Endodermal cell (in vitro differentiated cells): ENCODE data around the gene PHETA2. TPM values are rescaled to one million over a fixed set of nuclear protein-coding genes. Genes with fewer than 3 reads are reported as not detected.

Experiments
- DNase-seq: peaks from one replicate; pipeline ENCODE4 v3.0.0-alpha.2; 2017
- H3K27ac ChIP-seq: 2 replicates; pipeline ENCODE4 v1.5.1; 2013; ENCODE audit warnings: mild to moderate bottlenecking, low read depth, low read length, moderate library complexity
- H3K27me3 ChIP-seq: 2 replicates; pipeline ENCODE4 v1.6.1; 2013; ENCODE audit warnings: mild to moderate bottlenecking, low read length, moderate library complexity; ENCODE audit not compliant: insufficient read depth, control insufficient read depth, poor library complexity, severe bottlenecking
- H3K36me3 ChIP-seq: 2 replicates; pipeline ENCODE4 v1.7.0; 2013; ENCODE audit warnings: mild to moderate bottlenecking, low read length, moderate library complexity; ENCODE audit not compliant: control insufficient read depth, insufficient read depth
- H3K4me1 ChIP-seq: one replicate; pipeline ENCODE4 v1.7.0; 2013; ENCODE audit warnings: low read length; ENCODE audit not compliant: control insufficient read depth, insufficient read depth
- H3K4me3 ChIP-seq: 2 replicates; pipeline ENCODE4 v1.5.1; 2013; ENCODE audit warnings: mild to moderate bottlenecking, low read length, moderate library complexity
- H3K9ac ChIP-seq: 2 replicates; pipeline ENCODE4 v1.6.1; 2013; ENCODE audit warnings: mild to moderate bottlenecking, low read length, moderate library complexity; ENCODE audit not compliant: poor library complexity, severe bottlenecking; ENCODE audit errors: extremely low read depth
- H3K9me3 ChIP-seq: 2 replicates; pipeline ENCODE4 v1.6.1; 2013; ENCODE audit warnings: mild to moderate bottlenecking, low read length, moderate library complexity; ENCODE audit not compliant: control insufficient read depth
- H3K27ac Mint-ChIP-seq: 2 replicates; pipeline ENCODE4 v1.8.0; 2020; ENCODE audit warnings: mixed read lengths
- H3K27me3 Mint-ChIP-seq: 2 replicates; pipeline ENCODE4 v1.8.0; 2021; ENCODE audit warnings: mild to moderate bottlenecking, mixed read lengths; ENCODE audit not compliant: insufficient read depth
- H3K36me3 Mint-ChIP-seq: 2 replicates; pipeline ENCODE4 v1.8.0; 2020; ENCODE audit warnings: low read depth, mixed read lengths
- H3K4me1 Mint-ChIP-seq: 2 replicates; pipeline ENCODE4 v1.8.0; 2020; ENCODE audit warnings: mixed read lengths
- H3K4me3 Mint-ChIP-seq: 2 replicates; pipeline ENCODE4 v1.8.0; 2020; ENCODE audit warnings: mild to moderate bottlenecking, moderate library complexity, mixed read lengths
- H3K9me3 Mint-ChIP-seq: 2 replicates; pipeline ENCODE4 v1.8.0; 2020; ENCODE audit warnings: mild to moderate bottlenecking, mixed read lengths
- WGBS, 2 experiments: methylation state at CpG; one replicate each; pipeline versions ENCODE4 v1.1.5 to v1.1.7; 2013; ENCODE audit warnings: missing lambda C conversion rate in 2 of 2, mixed read lengths in 1 of 2; ENCODE audit not compliant: insufficient coverage in 1 of 2, insufficient read length in 1 of 2; 5-methylcytosine and 5-hydroxymethylcytosine counted together
- total RNA-seq, 2 donors: library from RNA; stranded (reverse); fragmentation: NEBNext Ultra II Directional in 1 of 2; extraction: Animal tissue kit (Norgen Biotek cat#: 25700) in 1 of 2; gene quantifications; 2 replicates in 1 of 2; 3 replicates in 1 of 2; pipeline ENCODE4 v1.2.1, GENCODE V29; 2021
- TF ChIP-seq, protein P1 (sequence below): fragments of 200-600 bp; sonication (generic); conservative IDR thresholded peaks from 2 replicates; pipeline ENCODE4 v1.5.0; 2021; ENCODE audit warnings: antibody characterized with exemption, mild to moderate bottlenecking

PHETA2 gene
- total RNA-seq, 2 donors from 2014 or later = 8.1 to 9.0 TPM

DNA sequence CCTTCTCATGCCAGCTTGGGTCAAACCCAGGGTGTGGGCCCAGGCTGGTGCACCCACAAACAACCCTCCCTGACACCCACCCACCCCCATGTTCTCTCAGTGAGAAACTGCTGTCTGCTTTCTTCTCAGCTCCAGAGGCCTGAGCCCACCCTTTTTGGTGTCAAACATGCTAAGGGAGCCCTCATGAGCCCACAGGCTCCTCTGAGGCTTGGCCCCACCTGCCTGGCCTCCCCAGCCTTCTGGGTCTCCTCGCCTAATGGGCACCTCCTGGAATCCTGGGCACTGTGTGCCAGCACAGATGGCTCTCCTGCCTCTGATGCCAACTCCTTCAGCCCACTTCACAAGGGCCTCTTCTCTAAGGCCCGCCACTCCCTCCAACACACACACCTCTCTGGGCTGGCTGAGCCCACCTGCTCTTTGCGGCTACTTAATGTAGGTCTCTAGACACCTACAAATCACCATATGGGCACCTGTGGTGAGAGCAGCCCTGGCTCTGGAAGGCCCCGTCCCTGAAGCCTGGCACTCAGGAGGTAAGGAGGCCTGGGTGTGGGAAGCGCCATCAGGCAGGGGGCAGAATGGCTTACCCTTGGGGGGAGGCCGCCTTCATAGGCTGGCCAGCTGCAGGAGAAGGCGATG, 7.8 kb upstream of the PHETA2 start:
- peaks cover 15% of the 10 kb centered on the region for H3K4me1 Mint-ChIP-seq
- 92 to 100% methylated on average over 4 to 7 of the region's 7 CpGs for WGBS, 2 experiments

DNA sequence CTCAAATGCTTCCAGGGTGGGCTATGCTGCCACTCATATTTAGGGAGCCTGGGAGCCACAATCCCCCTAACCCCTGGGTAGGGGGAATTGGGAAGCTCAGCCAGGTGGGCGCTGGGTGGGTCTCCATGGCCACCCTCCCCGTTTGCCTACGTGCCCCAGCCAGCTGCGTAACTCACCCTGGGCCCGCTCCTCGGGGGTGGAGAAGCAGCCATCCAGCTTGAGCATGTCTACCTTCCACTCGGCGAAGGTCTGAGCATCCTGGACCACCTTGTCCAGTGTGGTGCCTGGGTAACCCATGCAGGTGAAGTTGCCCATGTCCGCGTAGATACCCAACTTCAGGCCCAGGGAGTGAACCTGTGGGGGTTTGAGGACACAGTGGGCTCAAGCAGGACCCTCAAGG, 7.1 kb upstream of the PHETA2 start:
- TF ChIP-seq, protein P1, sequence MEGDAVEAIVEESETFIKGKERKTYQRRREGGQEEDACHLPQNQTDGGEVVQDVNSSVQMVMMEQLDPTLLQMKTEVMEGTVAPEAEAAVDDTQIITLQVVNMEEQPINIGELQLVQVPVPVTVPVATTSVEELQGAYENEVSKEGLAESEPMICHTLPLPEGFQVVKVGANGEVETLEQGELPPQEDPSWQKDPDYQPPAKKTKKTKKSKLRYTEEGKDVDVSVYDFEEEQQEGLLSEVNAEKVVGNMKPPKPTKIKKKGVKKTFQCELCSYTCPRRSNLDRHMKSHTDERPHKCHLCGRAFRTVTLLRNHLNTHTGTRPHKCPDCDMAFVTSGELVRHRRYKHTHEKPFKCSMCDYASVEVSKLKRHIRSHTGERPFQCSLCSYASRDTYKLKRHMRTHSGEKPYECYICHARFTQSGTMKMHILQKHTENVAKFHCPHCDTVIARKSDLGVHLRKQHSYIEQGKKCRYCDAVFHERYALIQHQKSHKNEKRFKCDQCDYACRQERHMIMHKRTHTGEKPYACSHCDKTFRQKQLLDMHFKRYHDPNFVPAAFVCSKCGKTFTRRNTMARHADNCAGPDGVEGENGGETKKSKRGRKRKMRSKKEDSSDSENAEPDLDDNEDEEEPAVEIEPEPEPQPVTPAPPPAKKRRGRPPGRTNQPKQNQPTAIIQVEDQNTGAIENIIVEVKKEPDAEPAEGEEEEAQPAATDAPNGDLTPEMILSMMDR = no peak
- H3K27me3 ChIP-seq = no peaks in the 10 kb centered on the region
- Mint-ChIP-seq H3K9me3 (no peaks in the 10 kb centered on the region), H3K4me1 (peaks cover 15% of the 10 kb centered on the region), H3K27ac (no peak overlapping the region), H3K27me3 (peaks cover 5% of the 10 kb centered on the region), H3K4me3 (no peak overlapping the region), H3K36me3 (peaks cover 44% of the 10 kb centered on the region)
- no peak overlapping the region for H3K4me3 ChIP-seq
- H3K4me1 ChIP-seq = no peaks in the 10 kb centered on the region
- H3K36me3 ChIP-seq = peaks cover 17% of the 10 kb centered on the region
- WGBS, 2 experiments = 95 to 96% methylated on average over 8 to 10 of the region's 10 CpGs
- no peak overlapping the region for H3K9ac ChIP-seq
- no peak overlapping the region for H3K27ac ChIP-seq
- DNase-seq = no peak
- no peaks in the 10 kb centered on the region for H3K9me3 ChIP-seq

More for the DNA sequence above, 7.8 kb upstream of the PHETA2 start:
- TF ChIP-seq, protein P1 = no peak
- no peak for DNase-seq
- Mint-ChIP-seq H3K4me3 (no peak overlapping the region), H3K27ac (no peak overlapping the region), H3K36me3 (peaks cover 44% of the 10 kb centered on the region), H3K27me3 (peaks cover 1% of the 10 kb centered on the region), H3K9me3 (no peaks in the 10 kb centered on the region)
- Histone ChIP-seq H3K36me3 (peaks cover 17% of the 10 kb centered on the region), H3K4me1 (no peaks in the 10 kb centered on the region), H3K27me3 (no peaks in the 10 kb centered on the region), H3K9me3 (no peaks in the 10 kb centered on the region), H3K9ac (no peak overlapping the region), H3K27ac (no peak overlapping the region), H3K4me3 (no peak overlapping the region)

DNA sequence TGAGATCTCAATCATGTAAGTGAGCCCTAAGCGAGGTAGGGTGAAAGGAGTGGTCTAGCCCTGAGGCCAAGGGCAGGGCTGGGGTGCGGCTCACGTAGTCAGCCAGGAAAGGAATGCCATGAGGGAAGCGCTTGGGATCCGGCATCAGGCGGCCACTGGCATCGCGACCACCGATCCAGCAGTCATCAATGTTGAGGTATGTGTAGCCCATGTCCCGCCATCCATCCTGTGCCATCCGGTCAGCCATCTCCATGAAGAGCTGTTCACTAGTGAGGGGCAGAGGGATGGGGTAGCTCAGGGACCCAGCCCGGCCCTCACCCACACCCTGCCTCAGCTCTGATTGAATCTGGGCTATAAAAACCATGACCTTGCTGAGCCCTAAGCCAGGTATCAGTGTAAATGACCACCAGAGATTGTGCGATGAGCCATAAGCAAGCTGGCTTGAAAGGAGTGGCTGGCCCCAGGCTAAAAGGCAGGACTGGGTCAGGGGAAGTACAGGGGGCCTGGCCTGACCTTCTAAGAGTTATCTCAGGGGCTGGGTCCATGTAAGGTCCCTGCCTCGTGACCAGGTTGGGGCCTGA, 6.3 kb upstream of the PHETA2 start:
- Mint-ChIP-seq H3K4me3 (no peak overlapping the region), H3K27ac (no peak overlapping the region), H3K27me3 (peaks cover 9% of the 10 kb centered on the region), H3K36me3 (peaks cover 39% of the 10 kb centered on the region), H3K4me1 (peaks cover 16% of the 10 kb centered on the region), H3K9me3 (no peaks in the 10 kb centered on the region)
- Histone ChIP-seq H3K27me3 (no peaks in the 10 kb centered on the region), H3K36me3 (peaks cover 15% of the 10 kb centered on the region), H3K9me3 (no peaks in the 10 kb centered on the region), H3K9ac (no peak overlapping the region), H3K4me3 (no peak overlapping the region), H3K4me1 (no peaks in the 10 kb centered on the region), H3K27ac (no peak overlapping the region)
- no peak for DNase-seq
- TF ChIP-seq, protein P1 = no peak
- 88 to 89% methylated on average over 13 to 14 of the region's 14 CpGs for WGBS, 2 experiments
